Calu3 (cell line): Measurements from ENCODE around the gene ZNF768. TPM values are rescaled to one million over a fixed set of nuclear protein-coding genes. Genes with fewer than 3 reads are reported as not detected.
"Not testable (repeated sequence)": the region's sequence is repeated elsewhere in the genome, so short reads cannot be mapped to it uniquely, and the experiment has no call there.

ENCODE experiments used
- BruUV-seq: library from RNA; stranded (reverse); fragments of 400-500 nt; replicated peaks from 2 replicates; lab custom pipeline; 2021; lab: Mats Ljungman, UMichigan
- CTCF ChIA-PET: fragments of 300-600 bp; sonication (Branson Sonifier 250); formaldehyde crosslinking; loops from one replicate; lab custom pipeline; 2022; ENCODE audit warnings: antibody characterized with exemption; lab: Charles Lee
- DNase-seq: peaks from one replicate; pipeline ENCODE4 v3.0.0; 2022
- H3K27ac Mint-ChIP-seq: one replicate; pipeline ENCODE4 v1.8.0; 2022; ENCODE audit warnings: mixed read lengths; ENCODE audit not compliant: unreplicated experiment
- H3K27me3 Mint-ChIP-seq: one replicate; pipeline ENCODE4 v1.8.0; 2022; ENCODE audit warnings: mixed read lengths; ENCODE audit not compliant: unreplicated experiment
- H3K36me3 Mint-ChIP-seq: one replicate; pipeline ENCODE4 v1.8.0; 2022; ENCODE audit warnings: mild to moderate bottlenecking, moderate library complexity, mixed read lengths; ENCODE audit not compliant: insufficient read depth, unreplicated experiment
- H3K4me1 Mint-ChIP-seq: one replicate; pipeline ENCODE4 v1.8.0; 2022; ENCODE audit warnings: mild to moderate bottlenecking, low read depth, mixed read lengths; ENCODE audit not compliant: unreplicated experiment
- H3K4me3 Mint-ChIP-seq: one replicate; pipeline ENCODE4 v1.8.0; 2022; ENCODE audit warnings: mild to moderate bottlenecking, low read depth, moderate library complexity, mixed read lengths; ENCODE audit not compliant: unreplicated experiment
- H3K9me3 Mint-ChIP-seq: one replicate; pipeline ENCODE4 v1.8.0; 2022; ENCODE audit warnings: low read depth, mixed read lengths; ENCODE audit not compliant: unreplicated experiment
- CTCF ChIP-seq: fragments of 200-600 bp; IDR thresholded peaks from one replicate; pipeline ENCODE4 v1.8.0; 2022; ENCODE audit warnings: antibody characterized with exemption; ENCODE audit not compliant: unreplicated experiment
- intact Hi-C: fragments of 100-400 bp; cut with micrococcal nuclease; formaldehyde crosslinking; loops from one replicate; pipeline ENCODE4 v1.10.0; 2022; ENCODE audit not compliant: unreplicated experiment
- total RNA-seq: library from RNA; stranded (reverse); gene quantifications from 2 replicates; pipeline ENCODE4 v1.2.3, GENCODE V29; 2022

ZNF768 gene
- total RNA-seq, 1 experiment from 2014 or later = 40.8 TPM

DNA sequence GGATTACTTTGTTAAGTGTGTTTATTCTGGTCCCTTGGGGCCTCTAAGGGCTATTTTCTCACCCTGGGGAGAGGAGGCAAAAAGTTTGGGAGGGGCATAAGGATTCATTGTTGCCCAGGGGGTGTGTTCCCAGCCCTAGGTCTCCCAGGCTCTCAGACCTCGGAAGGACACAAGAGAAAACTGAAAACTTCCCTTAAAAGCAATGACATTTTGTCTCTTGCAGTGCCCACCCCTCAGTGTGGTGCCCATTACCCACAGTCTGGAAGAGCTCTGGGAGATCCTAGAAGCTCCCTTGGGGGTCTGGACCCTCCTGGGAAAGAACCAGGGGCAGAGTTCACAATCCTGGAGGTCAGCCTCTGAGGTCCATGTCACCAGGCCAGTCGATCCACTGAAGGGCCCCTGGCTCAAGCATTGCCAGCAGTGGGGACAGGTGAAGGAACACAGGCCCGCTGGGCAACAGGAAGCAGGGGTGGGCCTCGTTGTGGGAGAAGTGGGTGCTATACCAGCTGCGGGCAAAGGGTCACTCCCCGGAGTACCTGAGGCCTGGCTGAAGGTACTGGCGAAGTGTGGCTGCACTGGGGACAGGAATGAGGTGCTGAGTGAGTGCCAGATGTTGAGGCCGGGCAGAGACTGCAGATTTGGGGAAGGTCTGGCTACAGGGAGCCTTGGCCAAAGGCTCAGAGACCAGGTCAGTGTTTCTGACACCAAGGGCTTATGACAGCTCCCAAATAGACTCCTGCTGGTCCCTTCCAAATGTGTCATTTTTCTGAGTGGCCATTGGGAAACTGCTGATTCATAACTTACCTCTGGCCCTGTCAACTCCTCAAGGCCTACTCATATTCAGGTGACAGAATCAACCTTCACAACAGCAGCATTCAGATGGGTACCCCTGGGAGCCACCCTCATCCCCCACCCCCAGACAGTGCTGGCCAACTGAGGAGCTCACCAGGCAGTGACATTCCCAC lies 12.9 kb upstream of the ZNF768 start:
- H3K4me1 Mint-ChIP-seq = peaks cover 16% of the 10 kb centered on the region
- intact Hi-C loops = no loop called here
- CTCF ChIA-PET = interaction anchor here (0.6 kb wide), 1 partner anchor 467 kb away, joined by 3 read pairs; no protein-coding TSS in a partner anchor
- H3K9me3 Mint-ChIP-seq = no peaks in the 10 kb centered on the region
- H3K27ac Mint-ChIP-seq = no peak overlapping the region
- DNase-seq = no peak
- H3K4me3 Mint-ChIP-seq = no peak overlapping the region
- no TSS peak for BruUV-seq
- TF ChIP-seq CTCF = no peak
- no peaks in the 10 kb centered on the region for H3K27me3 Mint-ChIP-seq
- H3K36me3 Mint-ChIP-seq = peaks cover 17% of the 10 kb centered on the region

GRCh38 chr16:30536391-30537024 lies 10.1 kb upstream of the ZNF768 start:
- H3K27me3 Mint-ChIP-seq, intact Hi-C loops, BruUV-seq, DNase-seq, H3K4me3 Mint-ChIP-seq, H3K9me3 Mint-ChIP-seq: not testable (repeated sequence)
- H3K27ac Mint-ChIP-seq = peak overlapping the region; percentile 65
- CTCF ChIA-PET = interaction anchor here (0.6 to 2.8 kb wide), 2 partner anchors 23 to 106 kb away, joined by 4 to 21 read pairs; partner anchors contain the start of gene DCTPP1
- H3K4me1 Mint-ChIP-seq = peaks cover 24% of the 10 kb centered on the region
- H3K36me3 Mint-ChIP-seq = peaks cover 37% of the 10 kb centered on the region

DNA sequence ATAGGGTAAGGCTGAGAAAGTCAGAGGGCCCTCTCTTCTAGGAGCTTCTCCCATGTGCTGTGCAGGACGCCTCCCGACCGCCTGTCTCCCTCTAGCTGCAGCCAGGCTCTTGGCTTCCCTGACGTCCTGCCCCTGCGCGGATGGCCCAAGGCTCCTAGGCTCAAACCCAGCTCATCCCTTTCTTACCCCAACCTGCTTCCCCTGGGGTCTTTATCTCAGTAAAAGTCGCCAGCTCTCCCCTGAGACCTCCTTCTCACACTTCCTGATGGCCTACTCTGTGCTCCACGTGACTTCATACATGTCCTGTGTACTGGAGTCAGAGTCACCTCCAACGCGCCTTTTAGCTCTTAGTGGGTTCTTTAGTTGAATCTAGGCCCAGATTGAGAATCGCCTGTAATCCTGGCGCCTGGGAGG lies 9.4 kb upstream of the ZNF768 start:
- DNase-seq = peak; percentile 45
- CTCF ChIA-PET = interaction anchor here (0.7 to 2.8 kb wide), 9 partner anchors 9 to 118 kb away, joined by 3 to 21 read pairs (median 3); partner anchors contain the start of genes DCTPP1 and ZNF689
- intact Hi-C loops = loop anchor here (2.0 kb wide), 1 partner anchor 105 kb away; the partner anchor contains the start of gene DCTPP1
- Mint-ChIP-seq H3K4me1 (peaks cover 24% of the 10 kb centered on the region), H3K9me3 (no peaks in the 10 kb centered on the region), H3K27me3 (no peaks in the 10 kb centered on the region), H3K27ac (peak overlapping the region; percentile 65), H3K36me3 (peaks cover 45% of the 10 kb centered on the region), H3K4me3 (peak overlapping the region; percentile 73)
- no TSS peak for BruUV-seq
- TF ChIP-seq CTCF = no peak

DNA sequence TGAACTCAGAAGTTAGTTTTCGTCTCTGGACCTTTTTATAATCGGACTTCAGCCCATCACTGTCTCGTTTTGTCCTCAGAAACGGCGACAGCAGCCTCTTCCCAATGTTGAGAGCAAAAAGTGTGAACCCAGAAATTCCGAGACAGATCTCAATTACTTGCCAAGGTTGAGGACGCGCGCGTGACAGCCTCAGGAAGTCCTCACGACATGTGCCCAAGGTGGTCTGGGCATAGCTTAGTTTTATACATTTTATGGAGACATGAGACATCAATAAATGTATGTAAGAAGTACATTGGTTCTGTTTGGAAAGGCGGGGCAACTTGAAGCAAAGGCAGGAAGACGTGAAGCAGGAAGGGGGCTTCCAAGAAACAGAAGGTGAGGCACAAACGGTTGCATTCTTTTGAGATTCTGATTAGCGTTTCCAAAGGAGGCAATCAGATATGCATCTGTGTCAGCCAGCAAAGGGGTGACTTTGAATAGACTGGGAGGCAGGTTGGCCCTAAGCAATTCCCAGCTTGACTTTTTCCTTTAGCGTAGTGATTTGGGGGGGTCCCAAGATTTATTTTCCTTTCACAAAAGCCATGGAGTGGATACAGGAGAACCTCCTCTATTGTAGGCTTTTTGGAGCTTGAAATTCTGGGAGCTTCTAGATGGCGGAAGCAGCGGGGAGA lies 8.9 kb upstream of the ZNF768 start:
- no peak for TF ChIP-seq CTCF
- TSS peak; percentile 91 for BruUV-seq
- Mint-ChIP-seq H3K27me3 (no peaks in the 10 kb centered on the region), H3K27ac (peak overlapping the region; percentile 65), H3K4me3 (peak overlapping the region; percentile 73), H3K9me3 (no peaks in the 10 kb centered on the region), H3K4me1 (peaks cover 24% of the 10 kb centered on the region), H3K36me3 (peaks cover 45% of the 10 kb centered on the region)
- intact Hi-C loops = loop anchor here (2.0 kb wide), 1 partner anchor 104 kb away; the partner anchor contains the start of gene DCTPP1
- CTCF ChIA-PET = interaction anchor here (0.6 to 2.8 kb wide), 10 partner anchors 8 to 117 kb away, joined by 3 to 21 read pairs (median 4); partner anchors contain the start of genes DCTPP1 and ZNF689
- no peak for DNase-seq
